ENCODE measurements around the gene CKMT1B. TPM values are rescaled to one million over a fixed set of nuclear protein-coding genes. Genes with fewer than 3 reads are reported as not detected.
"Not testable (repeated sequence)": the region's sequence is repeated elsewhere in the genome, so short reads cannot be mapped to it uniquely, and the experiment has no call there.

Gene CKMT1B
- not detected for total RNA-seq

DNA sequence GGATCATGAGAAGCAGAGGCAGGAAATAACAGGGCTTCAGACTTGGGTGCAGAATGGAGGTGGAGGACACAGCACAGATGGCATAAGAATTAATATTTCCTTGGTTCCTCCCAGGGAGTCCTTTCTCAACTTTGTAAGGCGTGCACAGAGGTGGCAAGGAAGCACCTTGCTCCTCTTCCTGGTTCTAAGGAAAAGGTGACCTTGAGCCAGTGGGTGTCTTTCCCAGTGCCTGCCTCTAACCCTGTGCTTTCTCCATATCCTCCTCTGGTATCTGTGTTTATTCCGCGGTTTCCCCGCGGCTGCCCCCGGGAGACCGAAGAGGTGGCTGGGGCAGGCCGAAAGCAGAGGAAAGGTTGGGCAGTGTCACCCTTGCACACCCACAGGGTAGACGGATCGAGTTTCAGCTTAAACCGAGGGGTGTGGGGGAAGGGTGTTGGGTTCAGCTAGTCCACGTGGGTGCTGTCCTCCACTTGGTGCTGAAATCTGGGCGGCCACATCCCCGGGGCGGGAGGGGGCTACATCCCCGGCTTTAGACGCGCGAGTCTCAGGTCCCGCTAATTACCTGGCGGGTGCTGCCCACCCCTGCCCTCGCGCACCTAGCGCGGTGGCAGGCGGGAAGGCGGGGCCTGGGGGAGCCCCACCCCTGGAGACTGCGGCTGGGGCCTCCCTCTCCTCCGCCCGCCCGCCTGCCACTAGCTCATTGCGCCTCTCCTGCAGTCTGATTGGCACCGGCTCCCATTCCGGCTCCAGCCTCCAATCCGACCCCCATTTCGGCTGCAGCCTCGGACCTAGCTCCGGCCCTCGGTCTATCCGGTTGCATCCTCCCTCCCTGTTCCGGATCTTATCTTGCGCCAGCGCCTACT lies at the start of gene CKMT1B:
Gene CKMT1B, plus strand, starts transcription at position 700 of the 863 bp plus-strand sequence. CDS start 192 bp downstream, outside the sequence.
- not testable (repeated sequence) for H3K36me3 Mint-ChIP-seq (ENCODE audit: insufficient read depth in 2 of 2); H3K27ac Mint-ChIP-seq; H3K9me3 Mint-ChIP-seq; H3K4me3 Mint-ChIP-seq; H3K4me1 Mint-ChIP-seq (ENCODE audit: low read depth); DNase-seq
- H3K27me3 Mint-ChIP-seq (ENCODE audit: low read depth), result peaks cover 16% of the 10 kb centered on the region
- ATAC-seq (replicated peaks in 1 of 2), result peak; percentile 32 to 55

DNA sequence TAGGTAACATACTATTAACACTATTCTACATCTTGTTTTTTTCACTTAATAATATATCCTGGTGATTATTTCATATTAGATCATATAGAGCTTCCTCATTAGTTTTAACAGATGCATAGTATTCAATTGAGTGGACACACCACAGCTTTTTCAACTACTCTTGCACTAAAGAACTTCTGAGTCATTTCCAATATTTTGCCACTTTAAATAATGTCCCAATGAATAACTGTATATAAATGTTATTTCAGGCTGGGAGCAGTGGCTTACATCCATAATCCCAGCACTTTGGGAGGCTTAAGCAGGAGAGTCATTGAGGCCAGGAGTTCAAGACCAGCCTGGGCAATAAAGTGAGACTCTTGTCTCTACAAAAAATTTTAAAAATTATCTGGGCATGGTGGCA lies 49.6 kb upstream of the CKMT1B start:
- no peak for ATAC-seq (replicated peaks in 1 of 2)
- H3K36me3 Mint-ChIP-seq (ENCODE audit: insufficient read depth in 2 of 2), result peaks cover 0 to 4% of the 10 kb centered on the region in 2 donors
- H3K27ac Mint-ChIP-seq, result no peak overlapping the region

DNA sequence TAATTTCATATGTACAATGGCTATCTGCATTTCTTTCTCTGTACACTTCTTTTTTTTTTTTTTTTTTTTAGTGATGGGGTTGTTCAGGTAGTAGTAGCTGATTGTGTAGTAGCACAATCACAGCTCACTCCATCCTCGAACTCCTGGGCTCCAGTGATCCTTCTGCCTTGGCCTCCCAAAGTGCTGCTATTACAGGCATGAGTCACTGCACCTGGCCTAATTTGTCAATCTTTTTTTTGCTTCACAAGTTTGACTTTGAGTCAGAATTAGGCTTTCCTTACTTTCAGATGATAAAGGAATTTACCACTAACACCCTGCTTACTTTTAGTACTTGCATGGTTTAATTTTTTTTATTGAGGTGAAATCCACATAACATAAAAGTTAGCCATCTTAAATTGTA lies 48.4 kb upstream of the CKMT1B start:
- ATAC-seq (replicated peaks in 1 of 2) (no peak), DNase-seq (no peak)
- peaks cover 6% of the 10 kb centered on the region for H3K4me1 Mint-ChIP-seq (ENCODE audit: low read depth)
- no peak overlapping the region for H3K27ac Mint-ChIP-seq
- no peaks in the 10 kb centered on the region for H3K27me3 Mint-ChIP-seq (ENCODE audit: low read depth)
- no peaks in the 10 kb centered on the region for H3K9me3 Mint-ChIP-seq
- no peak overlapping the region for H3K4me3 Mint-ChIP-seq
- H3K36me3 Mint-ChIP-seq (ENCODE audit: insufficient read depth in 2 of 2), result peaks cover 0 to 5% of the 10 kb centered on the region in 2 donors

More for the DNA sequence above, 49.6 kb upstream of the CKMT1B start:
- no peak overlapping the region for H3K4me3 Mint-ChIP-seq
- peaks cover 6% of the 10 kb centered on the region for H3K4me1 Mint-ChIP-seq (ENCODE audit: low read depth)
- no peaks in the 10 kb centered on the region for H3K9me3 Mint-ChIP-seq
- DNase-seq, result no peak
- H3K27me3 Mint-ChIP-seq (ENCODE audit: low read depth), result no peaks in the 10 kb centered on the region

DNA sequence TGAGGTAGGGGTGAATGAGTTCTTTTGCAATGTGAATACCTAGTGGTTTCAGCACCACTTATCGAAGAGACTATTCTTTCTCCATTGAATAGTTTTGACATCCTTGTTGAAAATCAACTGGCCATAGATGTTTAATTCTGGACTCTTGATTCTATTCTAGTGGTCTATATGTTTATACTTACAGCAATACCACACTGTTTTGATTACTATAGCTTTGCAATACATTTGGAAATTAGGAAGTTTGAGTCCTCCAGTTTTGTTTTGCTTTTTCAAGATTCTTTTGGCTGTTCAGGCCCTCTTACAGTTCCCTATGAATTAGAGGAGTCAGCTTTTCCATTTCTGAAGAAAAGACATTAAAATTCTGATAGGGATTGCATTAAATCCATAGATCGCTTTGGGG lies 46.3 kb upstream of the CKMT1B start:
- ATAC-seq (replicated peaks in 1 of 2) (no peak), DNase-seq (no peak)
- no peaks in the 10 kb centered on the region for H3K9me3 Mint-ChIP-seq
- no peaks in the 10 kb centered on the region for H3K27me3 Mint-ChIP-seq (ENCODE audit: low read depth)
- H3K27ac Mint-ChIP-seq, result no peak overlapping the region
- H3K36me3 Mint-ChIP-seq (ENCODE audit: insufficient read depth in 2 of 2), result peaks cover 0 to 6% of the 10 kb centered on the region in 2 donors
- H3K4me3 Mint-ChIP-seq, result no peak overlapping the region
- no peaks in the 10 kb centered on the region for H3K4me1 Mint-ChIP-seq (ENCODE audit: low read depth)

DNA sequence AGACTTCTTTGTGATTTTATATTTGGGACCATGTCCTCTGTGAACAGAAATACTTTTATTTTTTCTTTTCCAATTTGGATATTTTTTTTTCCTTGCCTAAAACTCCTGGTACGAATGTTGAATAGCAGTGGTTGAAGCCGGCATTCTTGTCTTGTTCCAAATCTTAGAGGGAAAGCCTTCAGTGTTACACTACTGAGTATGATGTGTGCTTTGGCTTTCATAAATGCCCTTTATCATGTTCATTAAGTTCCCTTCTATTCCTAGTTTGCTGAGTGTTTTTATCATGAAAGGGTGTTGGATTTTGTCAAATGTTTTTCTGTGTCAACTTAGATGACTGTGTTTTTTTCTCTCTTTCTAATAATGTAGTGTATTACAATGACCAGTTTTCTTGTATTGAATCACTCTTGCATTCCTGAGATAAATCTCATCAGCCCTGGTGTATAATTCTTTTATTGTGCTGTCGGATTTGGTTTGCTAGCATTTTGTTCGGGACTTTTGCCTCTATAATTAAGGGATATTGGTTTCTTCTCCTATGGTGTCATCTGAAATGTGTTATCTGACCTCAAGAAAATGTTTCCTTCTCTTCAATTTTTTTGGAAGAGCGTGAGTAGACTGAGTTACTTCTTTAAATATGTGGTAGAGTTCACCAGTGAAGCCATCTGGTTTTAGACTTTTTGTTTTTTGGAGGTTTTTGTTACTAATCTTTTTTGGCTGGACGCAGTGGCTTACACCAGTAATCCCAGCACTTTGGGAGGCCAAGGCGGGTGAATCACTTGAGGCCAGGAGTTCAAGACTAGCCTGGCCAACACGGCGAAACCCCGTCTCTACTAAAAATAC lies 43.1 kb upstream of the CKMT1B start:
- Mint-ChIP-seq H3K27me3 (ENCODE audit: low read depth) (no peaks in the 10 kb centered on the region), H3K36me3 (ENCODE audit: insufficient read depth in 2 of 2) (peaks cover 0 to 6% of the 10 kb centered on the region in 2 donors), H3K4me1 (ENCODE audit: low read depth) (no peaks in the 10 kb centered on the region), H3K4me3 (no peak overlapping the region), H3K27ac (no peak overlapping the region), H3K9me3 (no peaks in the 10 kb centered on the region)
- ATAC-seq (replicated peaks in 1 of 2) (no peak), DNase-seq (no peak)

DNA sequence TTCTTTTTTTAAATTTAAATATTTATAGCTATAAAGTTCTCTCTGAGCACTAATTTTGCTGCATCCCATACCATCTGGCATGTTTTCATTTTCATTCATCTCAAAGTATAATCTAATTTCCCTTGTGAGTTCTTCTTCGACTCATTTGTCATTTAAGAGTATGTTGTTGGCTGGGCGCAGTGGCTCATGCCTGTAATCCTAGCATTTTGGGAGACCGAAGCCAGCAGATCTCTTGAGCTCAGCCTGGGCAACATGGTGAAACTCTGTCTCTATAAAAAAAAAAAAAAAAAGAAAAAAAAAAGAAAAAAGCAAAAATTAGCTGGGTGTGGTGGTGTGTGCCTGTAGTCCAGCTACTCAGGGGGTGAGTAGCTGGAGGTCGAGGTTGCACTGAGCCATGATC lies 41.6 kb upstream of the CKMT1B start:
- Mint-ChIP-seq H3K27ac (no peak overlapping the region), H3K27me3 (ENCODE audit: low read depth) (no peaks in the 10 kb centered on the region), H3K4me3 (no peak overlapping the region), H3K9me3 (no peaks in the 10 kb centered on the region), H3K4me1 (ENCODE audit: low read depth) (no peaks in the 10 kb centered on the region), H3K36me3 (ENCODE audit: insufficient read depth in 2 of 2) (peaks cover 0 to 3% of the 10 kb centered on the region in 2 donors)
- no peak for ATAC-seq (replicated peaks in 1 of 2)
- no peak for DNase-seq

DNA sequence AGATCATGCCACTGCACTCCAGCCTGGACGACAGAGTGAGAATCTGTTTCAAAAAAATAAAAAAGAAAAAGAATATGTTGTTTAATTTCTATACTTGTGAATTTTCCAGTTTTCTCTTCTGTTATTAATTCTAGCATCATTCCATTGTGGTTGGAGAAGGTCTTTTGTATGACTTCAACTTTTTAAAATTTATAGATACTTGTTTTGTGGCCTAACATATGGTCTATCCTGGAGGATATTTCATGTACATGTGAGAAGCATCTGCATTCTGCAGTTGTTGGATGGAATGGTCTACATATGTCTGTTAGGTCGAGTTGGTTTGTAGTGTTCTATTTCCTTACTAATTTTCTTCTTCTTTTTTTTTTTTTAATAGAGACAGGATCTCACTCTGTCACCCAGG lies 40.8 kb upstream of the CKMT1B start:
- H3K27ac Mint-ChIP-seq, result no peak overlapping the region
- H3K36me3 Mint-ChIP-seq (ENCODE audit: insufficient read depth in 2 of 2), result peaks cover 0 to 3% of the 10 kb centered on the region in 2 donors
- H3K27me3 Mint-ChIP-seq (ENCODE audit: low read depth), result no peaks in the 10 kb centered on the region
- ATAC-seq (replicated peaks in 1 of 2), result no peak
- no peaks in the 10 kb centered on the region for H3K4me1 Mint-ChIP-seq (ENCODE audit: low read depth)
- H3K9me3 Mint-ChIP-seq, result no peaks in the 10 kb centered on the region
- H3K4me3 Mint-ChIP-seq, result no peak overlapping the region
- no peak for DNase-seq

DNA sequence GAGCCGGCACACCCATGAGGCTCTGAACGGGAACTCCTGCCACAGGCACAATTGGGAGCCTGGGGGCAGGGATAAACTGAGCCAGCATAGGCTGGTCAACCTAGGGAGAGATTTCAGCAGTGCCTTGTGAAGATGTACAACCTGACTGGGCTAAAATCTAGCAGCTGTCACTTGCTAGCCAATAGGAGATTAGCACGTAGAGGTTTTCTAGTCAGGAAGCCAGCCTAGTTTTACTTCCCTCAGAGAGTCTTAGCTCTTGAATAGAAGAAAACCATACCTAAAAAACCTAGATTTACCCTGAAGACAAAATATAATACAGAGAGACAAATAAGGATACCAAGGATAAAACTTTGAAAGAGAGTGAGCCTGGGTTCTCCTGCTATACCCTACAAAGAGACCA lies 31.1 kb upstream of the CKMT1B start:
- H3K36me3 Mint-ChIP-seq (ENCODE audit: insufficient read depth in 2 of 2); H3K27ac Mint-ChIP-seq; DNase-seq; H3K4me1 Mint-ChIP-seq (ENCODE audit: low read depth); H3K27me3 Mint-ChIP-seq (ENCODE audit: low read depth); H3K9me3 Mint-ChIP-seq; ATAC-seq (replicated peaks in 1 of 2); H3K4me3 Mint-ChIP-seq: not testable (repeated sequence)

DNA sequence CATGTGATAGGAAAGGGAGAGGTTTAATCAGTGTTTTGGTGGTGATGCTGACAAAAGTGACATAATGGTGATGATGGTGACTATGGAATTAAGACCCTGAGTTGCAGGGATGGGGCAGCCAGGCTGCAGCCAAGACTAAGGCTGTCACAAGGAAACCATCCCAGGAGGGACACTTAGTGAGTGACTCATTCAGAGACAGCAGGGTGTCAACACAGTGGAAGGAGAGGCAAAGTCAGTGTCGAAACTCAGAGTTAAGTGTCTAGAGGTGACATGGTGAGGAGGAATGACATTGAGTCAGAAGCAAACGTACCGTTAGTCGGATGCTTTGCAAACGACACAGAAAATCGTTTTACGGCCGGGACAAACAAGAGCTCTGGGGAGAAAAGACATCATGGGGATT lies 30.0 kb upstream of the CKMT1B start:
- not testable (repeated sequence) for H3K27ac Mint-ChIP-seq; H3K36me3 Mint-ChIP-seq (ENCODE audit: insufficient read depth in 2 of 2); H3K27me3 Mint-ChIP-seq (ENCODE audit: low read depth); ATAC-seq (replicated peaks in 1 of 2); H3K4me3 Mint-ChIP-seq; H3K4me1 Mint-ChIP-seq (ENCODE audit: low read depth); DNase-seq; H3K9me3 Mint-ChIP-seq

DNA sequence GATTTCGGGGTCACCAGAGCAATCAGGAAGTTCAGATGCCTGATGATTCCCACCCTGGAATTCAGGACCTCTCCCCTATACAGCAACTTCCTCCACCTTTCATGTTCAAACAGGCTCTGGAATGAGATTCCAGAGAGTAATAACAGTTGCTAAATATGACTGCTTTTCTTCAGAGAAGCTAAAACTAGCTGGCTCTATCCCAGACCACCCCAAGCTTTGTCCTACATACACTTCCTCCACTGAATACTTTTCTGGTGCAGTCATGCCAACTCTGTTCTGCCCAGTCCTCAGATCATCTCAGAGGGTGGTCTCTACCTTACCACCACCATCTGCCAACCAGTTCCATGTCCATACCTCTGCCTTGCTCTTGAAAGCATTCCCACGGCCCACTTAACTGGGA lies 27.2 kb upstream of the CKMT1B start:
- not testable (repeated sequence) for H3K27me3 Mint-ChIP-seq (ENCODE audit: low read depth); ATAC-seq (replicated peaks in 1 of 2); H3K9me3 Mint-ChIP-seq; H3K27ac Mint-ChIP-seq; H3K4me3 Mint-ChIP-seq; H3K4me1 Mint-ChIP-seq (ENCODE audit: low read depth); H3K36me3 Mint-ChIP-seq (ENCODE audit: insufficient read depth in 2 of 2); DNase-seq

DNA sequence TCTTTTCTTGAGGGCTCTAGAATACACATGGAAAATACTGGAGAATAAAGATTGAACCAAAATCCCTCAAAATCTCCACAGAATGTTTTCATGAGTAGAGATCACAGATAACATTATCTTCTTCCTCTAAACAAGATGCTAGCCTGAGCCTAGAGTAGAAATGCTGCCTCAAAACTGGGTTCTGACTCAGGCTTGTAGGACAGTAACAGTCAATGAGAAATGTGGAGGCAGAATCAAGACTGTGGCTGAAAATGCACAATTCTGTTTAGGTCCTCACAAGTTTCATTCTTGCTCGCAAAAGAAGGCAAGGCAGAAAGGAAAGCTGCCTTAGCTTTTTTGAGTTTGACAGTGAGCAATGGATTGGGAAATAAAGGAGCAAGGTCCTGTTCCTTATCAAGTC lies 19.2 kb upstream of the CKMT1B start:
- H3K9me3 Mint-ChIP-seq; H3K36me3 Mint-ChIP-seq (ENCODE audit: insufficient read depth in 2 of 2); H3K4me1 Mint-ChIP-seq (ENCODE audit: low read depth); H3K4me3 Mint-ChIP-seq; DNase-seq; H3K27me3 Mint-ChIP-seq (ENCODE audit: low read depth); H3K27ac Mint-ChIP-seq: not testable (repeated sequence)
- peak; percentile 43 to 85 for ATAC-seq (replicated peaks in 1 of 2)

DNA sequence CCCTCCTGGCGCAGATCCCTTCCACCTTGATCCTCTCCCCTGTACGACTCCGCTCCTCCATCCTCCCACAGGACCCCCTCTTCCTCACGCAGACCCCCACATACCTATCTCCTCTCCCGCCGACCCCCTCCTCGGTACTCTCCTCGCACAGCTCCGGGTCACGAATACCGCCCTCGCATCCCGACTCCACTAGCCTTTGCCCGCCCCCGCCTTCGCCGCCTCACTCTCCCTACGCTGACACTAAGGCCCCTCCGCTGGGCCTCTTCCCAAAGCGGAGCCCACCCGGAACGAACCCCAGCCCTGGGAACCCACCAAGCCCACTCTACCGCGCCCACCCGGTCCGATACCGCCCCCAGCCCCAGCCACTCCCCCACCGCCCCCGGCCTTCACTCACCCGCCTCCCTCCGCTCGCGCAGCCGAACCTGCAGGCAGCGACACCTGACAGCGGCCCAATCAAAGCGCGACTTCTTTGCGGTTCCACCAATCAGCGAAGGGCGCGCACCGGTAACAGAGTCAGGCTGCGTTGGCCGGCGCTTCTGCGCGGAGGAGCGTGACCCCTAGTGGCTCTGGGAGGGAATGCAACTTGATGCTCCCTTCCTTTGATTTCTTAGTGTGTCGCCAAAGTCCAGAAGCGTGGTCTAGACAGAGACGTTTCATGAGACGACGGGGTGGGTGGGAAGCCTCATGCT lies 3.9 kb upstream of the CKMT1B start, which contains the start of gene PPIP5K1:
Gene PPIP5K1, minus strand, starts transcription at position 431 of the 689 bp plus-strand sequence. CDS start 5,704 bp downstream, outside the sequence.
- H3K4me3 Mint-ChIP-seq; H3K27me3 Mint-ChIP-seq (ENCODE audit: low read depth); H3K4me1 Mint-ChIP-seq (ENCODE audit: low read depth); H3K27ac Mint-ChIP-seq; DNase-seq; H3K9me3 Mint-ChIP-seq; H3K36me3 Mint-ChIP-seq (ENCODE audit: insufficient read depth in 2 of 2): not testable (repeated sequence)
- peak; percentile 97 to 99 for ATAC-seq (replicated peaks in 1 of 2)

DNA sequence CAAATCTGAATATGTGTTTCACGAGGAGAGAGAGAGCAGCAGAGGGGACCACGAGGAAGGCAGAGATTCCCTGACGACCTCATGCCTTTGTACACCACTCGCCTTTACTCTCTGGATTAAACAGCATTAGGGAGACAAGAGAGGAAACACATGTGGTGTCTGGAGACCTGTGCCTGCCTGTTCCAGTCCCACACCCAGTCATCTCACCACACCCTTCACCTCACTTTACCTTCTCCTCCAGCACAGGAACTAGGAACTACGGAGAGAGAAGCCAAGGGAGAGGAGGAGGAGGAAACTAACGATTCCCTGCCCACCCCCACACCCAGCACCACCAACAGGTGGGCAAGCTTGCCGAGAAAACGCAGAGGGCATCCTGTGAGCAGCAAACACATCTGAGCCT lies 986 bp upstream of the CKMT1B start:
- peaks cover 15% of the 10 kb centered on the region for H3K27me3 Mint-ChIP-seq (ENCODE audit: low read depth)
- not testable (repeated sequence) for H3K4me3 Mint-ChIP-seq

More for the DNA sequence above, 986 bp upstream of the CKMT1B start:
- H3K27ac Mint-ChIP-seq; DNase-seq; ATAC-seq (replicated peaks in 1 of 2); H3K36me3 Mint-ChIP-seq (ENCODE audit: insufficient read depth in 2 of 2); H3K9me3 Mint-ChIP-seq; H3K4me1 Mint-ChIP-seq (ENCODE audit: low read depth): not testable (repeated sequence)

Measured in activated T-cell treated with anti-CD3 and anti-CD28 coated beads, Interleukin-2, amount 50 U/mL, for 72 hours (primary cell).